DMS79 (cell line): ENCODE data around the gene CA11.
"Not testable (repeated sequence)": the region's sequence is repeated elsewhere in the genome, so short reads cannot be mapped to it uniquely, and the experiment has no call there.

Experiments used
- DNase-seq: peaks from one replicate; lab custom pipeline; 2025; lab: John Stamatoyannopoulos, UW

Gene CA11

DNA sequence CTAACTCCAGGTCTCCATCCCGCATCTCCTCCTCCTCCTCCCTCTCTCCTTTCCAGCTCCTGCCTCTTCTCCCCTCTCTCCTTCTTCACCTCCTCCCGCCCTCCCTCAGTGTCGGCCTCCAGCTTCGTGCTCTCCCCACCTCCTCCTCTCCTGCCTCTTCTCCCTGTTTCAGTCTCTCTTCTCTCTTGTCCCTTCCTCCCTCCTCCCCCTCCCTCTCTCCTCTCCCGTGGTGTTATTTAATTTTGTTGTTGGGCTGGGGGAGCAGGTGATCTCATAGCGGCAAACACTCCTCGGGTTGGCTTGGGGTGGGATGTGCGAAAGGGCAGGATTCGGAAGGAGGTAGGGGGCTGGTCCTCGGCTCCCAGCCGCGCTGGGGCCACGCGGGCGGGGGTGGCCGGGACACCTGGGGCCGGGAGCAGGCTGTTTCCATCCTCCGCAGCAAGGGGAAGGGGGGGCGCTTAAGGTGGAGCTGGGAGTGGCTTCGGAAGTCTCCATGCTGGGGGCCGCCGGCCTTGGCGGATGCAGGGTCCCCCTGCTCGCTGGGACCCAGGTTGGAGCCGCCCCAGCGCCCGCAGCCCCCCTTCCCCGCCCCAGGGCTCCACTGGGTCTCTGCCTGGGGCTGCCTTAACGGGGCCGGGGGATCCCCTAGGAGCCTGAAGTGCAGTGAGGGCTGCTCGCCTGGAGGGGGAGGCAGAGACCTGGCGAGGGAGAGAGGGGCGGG is at the start of gene CA11:
Gene CA11 (minus strand): TSS at position 187 of the 721 bp plus-strand sequence. CDS start 555 bp downstream, outside the sequence.
- peak; percentile 78 for DNase-seq

DNA sequence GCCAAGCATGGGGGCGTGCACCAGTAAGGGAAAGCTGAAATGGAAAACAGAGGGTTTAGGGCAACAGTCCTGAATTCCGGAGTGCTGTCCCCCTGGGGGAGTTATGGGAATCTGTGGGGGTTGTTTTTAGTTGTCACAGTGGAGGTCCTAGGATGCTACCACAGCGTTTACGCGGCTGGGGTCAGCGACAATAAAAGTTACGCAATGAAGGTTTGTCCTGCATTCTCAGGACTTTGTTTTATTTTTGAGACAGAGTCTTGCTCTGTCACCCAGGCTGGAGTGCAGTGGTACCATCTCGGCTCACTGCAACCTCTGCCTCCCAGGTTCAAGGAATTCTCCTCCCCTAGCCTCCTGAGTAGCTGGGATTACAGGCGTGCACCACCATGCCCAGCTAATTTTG is 47.6 kb upstream of the CA11 start:
- DNase-seq, result not testable (repeated sequence)

DNA sequence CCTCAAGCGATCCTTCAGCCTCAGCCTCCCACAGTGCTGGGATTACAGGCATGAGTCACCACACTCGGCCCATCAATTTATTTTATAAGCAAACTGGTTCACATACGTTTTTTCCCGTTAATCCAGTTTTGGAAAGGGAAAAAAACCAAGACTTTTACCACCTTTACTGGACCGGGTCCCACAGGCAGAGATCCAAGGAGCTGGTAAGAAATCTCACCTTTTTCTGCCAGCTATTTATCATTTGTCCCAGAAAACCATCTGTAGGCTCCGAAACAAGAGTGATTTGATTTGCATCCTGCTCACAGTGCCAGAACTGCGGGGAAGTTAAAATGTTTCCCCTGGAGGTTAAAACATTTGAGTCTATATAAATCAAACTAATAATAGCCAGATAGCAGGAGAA is 43.5 kb upstream of the CA11 start:
- DNase-seq, result no peak

DNA sequence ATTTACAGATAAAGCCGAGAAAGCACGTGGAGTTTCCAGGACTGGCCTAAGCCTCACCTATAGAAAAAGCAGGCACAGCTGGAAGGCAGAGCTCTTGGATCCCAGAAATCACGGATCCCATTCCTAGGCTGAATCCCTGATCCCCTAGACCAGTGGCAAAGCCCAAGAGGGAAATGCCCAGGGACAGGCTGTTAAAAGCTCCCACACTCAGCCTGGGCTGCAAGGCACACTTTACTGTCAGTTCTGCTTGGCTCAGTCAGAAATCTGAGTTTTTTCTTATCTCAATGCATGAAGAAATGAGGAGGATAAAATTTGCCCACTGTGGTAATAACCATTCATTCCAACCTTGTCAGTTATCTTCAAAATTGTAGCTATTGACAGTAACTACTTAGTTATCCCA is 41.8 kb upstream of the CA11 start:
- DNase-seq, result no peak

DNA sequence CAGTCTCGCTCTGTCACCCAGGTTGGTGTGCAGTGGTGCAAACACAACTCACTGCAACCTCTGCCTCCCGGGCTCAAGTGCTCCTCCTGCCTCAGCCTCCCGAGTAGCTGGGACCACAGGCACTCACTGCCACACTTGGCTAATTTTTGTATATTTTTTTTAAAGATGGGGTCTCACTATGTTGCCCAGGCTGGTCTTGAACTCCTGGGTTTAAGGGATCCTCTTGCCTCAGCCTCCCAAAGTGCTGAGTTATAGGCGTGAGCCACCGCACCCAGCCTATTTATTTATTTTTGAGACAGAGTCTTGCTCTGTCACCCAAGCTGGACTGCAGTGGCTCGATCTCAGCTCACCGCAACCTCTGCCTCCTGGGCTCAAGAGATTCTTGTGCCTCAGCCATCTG is 40.6 kb upstream of the CA11 start:
- DNase-seq, result not testable (repeated sequence)

DNA sequence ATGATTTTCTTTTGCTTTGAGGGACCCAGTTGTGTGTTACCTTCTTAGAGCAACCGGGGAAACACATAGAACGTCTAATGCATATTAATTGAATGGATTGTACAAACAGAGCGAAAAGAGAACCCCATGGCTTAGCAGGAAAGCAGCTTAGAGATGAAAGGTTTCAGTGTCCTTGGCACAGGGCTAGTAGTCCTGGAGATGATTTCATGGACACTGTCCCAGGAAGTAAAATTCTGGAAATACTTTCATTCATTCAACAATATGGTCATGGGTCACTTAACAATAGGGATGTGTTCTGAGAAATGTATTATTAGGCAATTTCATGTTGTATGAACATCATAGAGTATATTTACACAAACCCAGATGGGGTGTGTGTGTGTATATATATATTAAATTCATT is 40.1 kb upstream of the CA11 start:
- no peak for DNase-seq

DNA sequence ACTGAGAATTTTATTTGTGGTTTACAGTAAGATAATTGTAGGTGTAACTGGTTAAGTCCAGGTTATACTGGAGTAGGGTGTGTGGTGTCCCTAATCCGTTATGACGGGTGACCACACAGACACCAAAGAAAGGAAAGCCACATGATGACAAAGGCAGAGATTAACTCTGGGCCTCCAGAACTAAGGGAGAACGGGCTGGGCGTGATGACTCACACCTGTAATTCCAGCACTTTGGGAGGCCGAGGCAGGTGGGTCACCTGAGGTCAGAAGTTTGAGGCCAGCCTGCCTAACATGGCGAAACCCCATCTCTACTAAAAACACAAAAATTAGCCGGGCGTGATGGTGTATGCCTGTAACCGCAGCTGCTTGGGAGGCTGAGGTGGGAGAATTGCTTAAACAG is 39.6 kb upstream of the CA11 start:
- DNase-seq, result no peak

DNA sequence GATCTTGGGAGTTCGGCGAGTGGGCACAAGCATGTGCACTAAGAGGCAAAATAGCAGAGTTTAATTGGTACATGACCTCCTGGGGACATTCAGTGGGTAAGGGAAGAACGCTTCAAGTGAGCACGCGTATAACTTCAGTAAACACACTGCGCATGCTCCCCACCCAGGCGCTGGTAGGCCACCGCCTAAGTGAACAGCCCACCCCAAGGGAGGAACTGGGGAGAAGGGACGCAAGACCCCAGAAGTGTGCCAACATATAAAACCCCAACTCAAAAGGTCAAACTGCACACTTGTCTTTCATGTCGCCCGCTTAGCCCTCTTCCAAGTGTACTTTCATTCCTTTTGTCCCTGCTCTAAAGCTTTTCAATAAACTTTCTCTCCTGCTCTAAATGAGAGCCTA is 37.4 kb upstream of the CA11 start:
- no peak for DNase-seq

DNA sequence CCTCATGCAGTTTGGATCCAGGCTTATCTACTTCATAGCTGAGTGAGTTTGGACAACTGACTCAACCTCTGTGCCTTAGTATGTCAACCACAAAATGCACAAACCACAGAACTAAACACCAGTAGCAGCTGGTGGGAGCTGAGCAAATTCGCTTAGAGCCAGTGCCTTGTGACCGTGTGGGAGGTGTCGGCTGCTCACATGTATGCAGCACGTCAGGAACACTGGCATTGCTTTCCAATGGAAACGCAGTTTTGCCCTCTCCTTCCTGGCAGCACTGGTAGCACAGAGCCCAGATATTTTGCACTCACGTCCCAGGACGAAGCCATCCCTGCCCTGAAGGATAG is 35.1 kb upstream of the CA11 start:
- no peak for DNase-seq

DNA sequence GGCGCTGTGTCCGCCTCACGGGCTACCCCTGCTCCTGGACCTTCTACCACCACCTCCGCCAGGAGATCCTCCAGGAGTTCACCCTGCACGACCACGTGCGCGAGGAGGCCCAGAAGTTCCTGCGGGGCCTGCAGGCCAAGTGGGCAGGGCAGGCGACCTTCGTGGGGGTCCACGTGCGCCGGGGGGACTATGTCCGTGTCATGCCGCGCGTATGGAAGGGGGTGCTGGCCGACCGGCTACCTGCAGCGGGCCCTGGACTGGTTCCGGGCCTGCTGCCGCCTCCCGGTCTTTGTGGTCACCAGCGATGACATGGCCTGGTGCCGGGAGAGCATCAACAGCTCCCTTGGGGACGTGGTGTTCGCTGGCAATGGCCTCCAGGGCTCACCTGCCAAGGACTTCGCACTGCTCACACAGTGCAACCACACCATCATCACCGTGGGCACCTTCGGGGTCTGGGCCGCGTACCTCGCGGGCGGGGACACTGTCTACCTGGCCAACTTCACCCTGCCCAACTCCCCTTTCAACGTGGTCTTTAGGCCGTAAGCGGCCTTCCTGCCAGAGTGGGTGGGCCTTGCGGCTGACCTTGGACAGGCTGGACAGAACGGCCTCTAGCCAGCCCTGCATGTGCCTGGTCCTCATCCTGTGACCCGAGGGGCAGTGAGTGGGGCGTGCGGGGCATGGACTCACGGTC is 34.6 kb upstream of the CA11 start:
- DNase-seq, result no peak

DNA sequence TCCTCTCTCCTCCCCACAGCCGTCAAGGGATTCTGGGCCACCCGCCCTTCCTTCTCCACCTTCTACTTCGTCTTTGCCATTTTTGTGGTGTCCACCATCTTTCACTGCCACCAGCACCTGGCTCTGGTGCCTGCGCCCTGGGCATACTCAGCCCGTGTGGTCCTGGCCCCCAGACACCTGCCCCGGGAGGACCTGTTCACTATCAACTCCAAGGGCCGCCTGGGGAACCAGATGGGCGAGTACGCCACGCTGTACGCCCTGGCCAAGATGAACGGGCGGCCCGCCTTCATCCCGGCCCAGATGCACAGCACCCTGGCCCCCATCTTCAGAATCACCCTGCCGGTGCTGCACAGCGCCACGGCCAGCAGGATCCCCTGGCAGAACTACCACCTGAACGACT is 34.0 kb upstream of the CA11 start:
- not testable (repeated sequence) for DNase-seq

DNA sequence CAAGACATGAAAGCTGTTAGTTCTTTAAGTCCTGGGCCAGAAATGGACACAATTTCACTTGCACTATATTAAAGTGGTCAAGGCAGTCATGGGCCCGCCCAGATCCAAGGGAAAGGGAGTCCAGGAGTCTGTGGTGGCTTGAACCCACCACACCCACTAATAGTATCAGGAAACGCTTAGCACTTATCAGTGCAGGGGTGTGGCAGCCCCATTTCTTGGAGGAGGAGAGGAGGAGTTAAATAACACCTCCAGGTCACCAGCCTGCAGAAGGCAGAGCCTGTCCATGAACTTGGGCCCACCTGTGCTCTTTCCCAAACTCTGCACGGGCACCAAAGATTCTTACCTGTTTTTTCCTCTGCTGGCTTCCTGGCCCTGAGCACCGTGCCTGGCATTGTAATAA is 32.2 kb upstream of the CA11 start:
- DNase-seq, result no peak

DNA sequence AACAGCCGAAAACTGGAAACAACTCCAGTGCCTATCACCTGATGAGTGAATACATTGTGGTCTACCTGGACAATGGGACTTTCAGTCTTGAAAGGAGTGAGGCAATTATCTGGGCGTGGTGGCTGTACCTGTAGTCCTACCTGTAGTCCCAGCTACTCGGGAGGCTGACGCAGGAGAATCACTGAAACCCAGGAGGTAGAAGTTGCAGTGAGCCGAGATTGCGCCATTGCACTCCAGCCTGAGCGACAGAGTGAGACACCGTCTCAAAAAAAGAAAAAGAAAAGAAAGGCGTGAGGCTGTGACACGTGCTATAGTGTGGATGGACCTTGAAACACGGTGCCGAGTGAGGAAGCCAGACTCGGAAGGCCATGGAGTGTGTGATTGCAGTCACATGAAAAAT is 30.9 kb upstream of the CA11 start:
- no peak for DNase-seq

DNA sequence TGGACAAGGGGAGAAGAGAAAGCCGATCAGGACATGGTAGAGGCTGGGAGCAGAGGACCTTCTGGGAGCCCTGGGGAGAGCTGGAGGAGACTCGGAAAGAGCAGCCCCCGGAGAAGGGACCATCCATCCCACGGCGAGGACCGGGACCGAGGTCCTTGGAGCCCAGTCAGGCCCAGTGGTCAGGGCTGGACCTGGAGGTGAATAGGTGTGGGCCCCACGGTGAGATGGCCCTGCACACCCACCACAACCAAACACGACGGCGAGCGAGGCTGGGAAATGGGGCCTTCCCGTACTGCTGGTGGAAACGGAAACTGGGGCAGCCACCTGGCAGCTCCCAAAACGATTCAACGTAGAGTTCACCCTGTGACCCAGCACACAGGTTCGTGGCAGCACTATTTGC is 30.5 kb upstream of the CA11 start:
- DNase-seq, result no peak

DNA sequence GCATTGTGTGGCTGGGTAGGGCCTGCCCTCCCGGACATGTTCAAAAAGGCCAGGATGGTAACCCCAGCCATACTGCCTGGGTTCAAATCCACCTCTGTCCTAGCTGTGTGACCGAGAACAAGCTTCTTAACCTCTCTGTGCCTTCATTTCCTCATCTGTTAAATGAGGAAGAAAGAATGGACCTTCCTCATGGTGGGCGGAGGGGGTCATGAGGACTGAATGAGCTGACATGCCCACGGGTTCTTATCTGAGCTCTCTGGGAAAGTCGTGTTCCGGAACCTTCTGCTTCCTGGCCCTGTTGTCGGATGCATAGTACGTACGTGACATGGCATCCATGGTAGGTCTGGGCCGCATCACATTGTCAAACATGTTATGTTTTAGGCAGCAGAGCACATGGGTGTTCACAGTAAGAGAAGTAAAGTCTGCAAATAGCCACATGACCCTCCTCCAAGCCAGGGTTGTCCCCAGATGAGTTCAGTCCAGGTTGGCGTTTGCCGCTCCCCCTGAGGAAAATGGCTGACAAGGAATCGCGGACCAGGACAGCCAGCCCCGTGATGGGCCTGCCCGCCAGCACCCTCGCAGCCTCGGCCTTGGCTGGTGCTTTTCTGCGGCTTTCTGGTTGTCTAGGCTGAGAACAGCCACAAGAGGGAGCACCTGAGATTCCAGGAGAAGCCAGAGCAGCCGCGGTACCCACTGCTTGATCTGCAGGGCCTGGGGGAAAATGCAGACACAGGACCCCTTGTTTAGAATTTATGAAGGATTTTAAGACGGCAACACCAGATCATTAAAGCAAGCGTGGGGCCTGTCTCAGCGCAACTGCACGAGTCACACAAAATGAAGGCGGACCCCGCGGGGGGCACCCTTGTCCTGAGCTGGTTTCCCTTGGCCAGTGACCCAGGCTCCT is 29.2 kb upstream of the CA11 start:
- peak; percentile 58 for DNase-seq

DNA sequence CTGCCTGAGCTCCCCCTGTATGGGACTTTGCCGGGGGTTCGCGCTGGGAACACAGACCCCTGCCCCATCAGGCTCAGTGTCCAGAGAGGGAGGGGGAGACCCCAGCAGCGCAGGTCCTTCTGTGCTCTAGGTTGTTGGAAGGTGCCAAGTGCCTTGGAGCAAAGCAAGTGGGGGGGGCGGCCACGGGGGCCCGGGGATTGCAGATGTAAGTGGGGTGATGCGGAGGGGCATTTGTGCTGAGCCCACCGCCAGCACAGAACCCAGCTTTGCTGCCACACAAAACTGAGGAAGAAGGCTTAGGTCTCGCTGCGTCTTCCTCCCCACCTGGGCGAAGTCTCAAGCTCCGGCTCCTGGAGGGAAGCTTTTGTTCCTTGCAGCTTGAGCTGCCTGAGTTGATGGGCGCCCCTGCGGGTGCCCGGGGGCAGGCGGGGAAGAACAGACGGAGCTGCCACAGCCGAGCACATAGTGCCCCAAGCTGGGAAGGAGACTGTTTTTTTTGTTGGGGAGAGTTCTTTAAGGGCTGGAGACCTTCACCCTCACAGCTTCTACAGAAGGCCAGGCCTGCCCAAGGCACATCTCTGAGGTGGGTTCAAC is 28.3 kb upstream of the CA11 start:
- DNase-seq, result no peak

DNA sequence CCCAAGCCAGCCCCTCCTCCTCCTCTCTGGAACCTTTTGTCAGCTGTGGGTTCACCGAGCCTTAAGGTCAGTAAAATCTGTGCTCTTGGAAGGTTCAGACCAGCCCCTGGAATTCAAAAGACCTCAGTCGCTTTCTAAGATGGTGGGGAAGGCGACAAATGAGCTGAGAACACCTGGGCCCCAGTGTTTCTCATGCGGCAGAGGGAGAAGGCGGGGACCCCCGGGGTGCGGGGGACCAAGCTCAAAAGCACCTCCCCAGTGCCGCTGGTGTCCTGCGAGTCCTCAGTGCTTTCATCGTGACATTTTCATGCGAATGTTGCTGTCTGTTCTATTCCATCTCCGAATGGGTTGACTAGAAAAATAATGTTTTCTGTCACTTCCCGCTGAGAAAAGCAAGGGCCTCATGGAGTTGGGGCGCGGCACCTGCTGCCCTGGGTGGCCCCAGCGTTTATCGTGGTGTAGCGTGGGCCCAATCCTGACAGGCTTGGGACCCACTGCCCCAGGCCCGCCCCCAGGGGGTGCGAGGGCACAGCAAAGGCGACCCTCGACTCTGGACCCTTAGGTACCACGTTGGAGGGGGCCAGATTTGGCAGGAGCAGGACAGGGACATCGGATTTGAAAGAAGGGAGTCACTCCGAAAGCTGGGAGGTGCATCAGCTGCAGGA is 27.6 kb upstream of the CA11 start:
- no peak for DNase-seq

DNA sequence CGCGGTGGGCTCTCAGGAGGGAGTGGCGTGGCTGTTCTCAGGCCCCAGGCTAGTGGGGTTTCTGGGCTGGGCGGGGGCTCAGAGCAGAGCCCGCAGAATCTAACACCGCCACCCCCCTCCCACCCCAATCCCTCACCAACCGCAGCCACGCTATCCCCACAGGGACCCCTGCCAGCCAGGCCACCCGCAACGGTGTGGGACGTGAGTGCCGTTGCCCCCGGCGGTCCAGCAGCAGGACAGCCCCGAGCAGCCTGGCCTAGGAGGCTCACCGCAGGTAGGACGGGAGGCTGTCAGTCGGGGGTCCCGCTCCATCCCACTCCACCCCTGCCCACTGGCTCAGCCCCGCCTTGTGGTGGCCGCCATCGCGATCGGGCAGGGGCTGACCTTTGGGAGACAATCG is 27.0 kb upstream of the CA11 start, which contains the start of gene NTN5:
Gene NTN5 (minus strand): TSS at position 24 of the 400 bp plus-strand sequence. CDS start 2,031 bp downstream, outside the sequence.
- DNase-seq, result no peak

DNA sequence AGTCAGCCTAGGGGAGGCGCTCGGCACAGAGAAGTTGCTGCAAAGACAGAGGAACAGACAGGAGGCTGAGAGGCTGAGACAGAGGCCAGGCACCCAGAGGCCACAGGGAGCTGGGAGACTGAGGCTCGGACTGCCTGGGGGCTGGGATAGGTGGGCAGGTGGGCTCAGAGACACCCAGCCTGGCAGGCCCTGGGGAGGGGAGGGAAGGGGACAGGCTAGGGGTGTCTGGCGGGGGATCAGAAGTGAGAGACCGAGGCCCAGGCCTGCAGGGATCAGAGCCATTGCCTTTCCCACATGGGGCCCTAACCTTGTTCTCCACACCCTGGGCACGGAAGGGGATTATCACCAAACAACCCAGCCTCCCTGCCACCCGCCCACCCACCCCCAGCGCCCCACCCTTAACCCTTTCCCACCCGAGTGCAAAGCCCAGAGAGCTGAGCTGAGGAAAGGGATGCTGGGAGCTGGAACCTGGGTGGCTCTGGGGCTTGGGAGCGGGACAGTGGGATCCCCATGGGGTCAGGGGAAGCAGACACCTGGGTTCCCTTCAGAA is 25.5 kb upstream of the CA11 start:
- DNase-seq, result no peak

DNA sequence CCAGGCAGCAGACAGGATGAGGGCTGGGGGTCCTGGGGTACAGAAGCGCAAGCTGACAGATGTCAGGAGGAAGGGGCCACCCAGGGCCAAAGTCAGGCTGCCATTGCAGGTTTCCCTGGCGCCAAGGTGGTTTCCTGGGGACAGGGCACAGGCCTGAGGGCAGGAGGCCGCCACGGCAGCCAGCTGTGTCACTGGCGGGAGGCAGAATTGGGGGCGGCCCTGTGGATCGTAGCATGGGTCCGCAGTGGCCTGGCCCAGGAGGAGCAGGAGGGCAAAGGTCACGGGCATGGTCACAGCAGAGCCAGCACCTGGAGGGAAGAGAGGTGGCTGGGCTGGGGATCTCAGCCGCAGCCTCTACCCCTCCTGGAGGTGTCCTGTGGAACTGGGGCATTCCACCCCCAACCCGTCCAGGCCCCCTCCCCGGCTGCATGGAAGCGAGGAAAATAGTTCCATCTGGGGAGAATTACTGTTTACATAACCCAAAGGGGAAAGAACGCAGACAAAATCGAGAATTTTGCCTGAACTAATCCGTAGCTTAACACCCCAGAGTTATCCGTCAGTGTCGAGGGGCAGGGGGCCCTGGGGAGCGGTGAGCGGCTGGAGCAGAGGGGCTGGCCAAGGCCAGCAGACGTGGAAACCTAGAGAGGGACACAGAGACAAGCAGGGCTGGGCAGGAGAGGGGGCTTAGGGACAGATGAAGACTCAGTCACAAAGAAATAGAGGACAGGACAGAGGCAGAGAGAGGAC is 24.9 kb upstream of the CA11 start:
- no peak for DNase-seq
